K562 (cell line): ENCODE data around the gene SUV39H2. TPM values are rescaled to one million over a fixed set of nuclear protein-coding genes. Genes with fewer than 3 reads are reported as not detected.

Source experiments
- BCOR ChIP-seq: fragments of 450-650 bp; IDR thresholded peaks from 2 replicates; pipeline ENCODE4 v1.6.1; 2016
- CBFA2T3 ChIP-seq: fragments of 450-650 bp; IDR thresholded peaks from 2 replicates; pipeline ENCODE4 v1.6.1; 2017
- ELF4 ChIP-seq: fragments of 450-650 bp; formaldehyde crosslinking; IDR thresholded peaks from 2 replicates; pipeline ENCODE4 v1.4.0; 2022; ENCODE audit warnings: missing genetic modification characterization
- ETV1 ChIP-seq: fragments of 450-650 bp; conservative IDR thresholded peaks from 2 replicates; pipeline ENCODE4 v1.6.1; 2016; ENCODE audit warnings: missing genetic modification characterization, control low read depth, low read depth, missing compliant biosample characterization
- JUNB ChIP-seq: fragments of 450-650 bp; formaldehyde crosslinking; conservative IDR thresholded peaks from 2 replicates; pipeline ENCODE4 v1.4.0; 2020; ENCODE audit warnings: mild to moderate bottlenecking
- NFIC ChIP-seq: fragments of 450-650 bp; IDR thresholded peaks from 2 replicates; pipeline ENCODE4 v1.6.1; 2017; ENCODE audit warnings: mild to moderate bottlenecking, inconsistent platforms
- PHF20 ChIP-seq: fragments of 450-650 bp; IDR thresholded peaks from 2 replicates; pipeline ENCODE4 v1.6.1; 2018; ENCODE audit not compliant: partially characterized antibody
- POLR2AphosphoS2 ChIP-seq: IDR thresholded peaks from 2 replicates; pipeline ENCODE4 v1.6.1; 2012; ENCODE audit warnings: low read length, improper control_type of control experiment
- SPI1 ChIP-seq: IDR thresholded peaks from 2 replicates; pipeline ENCODE4 v1.6.1; 2011; ENCODE audit warnings: low read depth, low read length, control low read depth, borderline replicate concordance
- TCF7L2 ChIP-seq: fragments of 150-350 bp; IDR thresholded peaks from 2 replicates; pipeline ENCODE4 v1.6.1; 2016; ENCODE audit warnings: low read depth, mild to moderate bottlenecking, low read length, moderate library complexity
- ZFP36 ChIP-seq: fragments of 150-350 bp; IDR thresholded peaks from 2 replicates; pipeline ENCODE4 v1.6.1; 2018; ENCODE audit warnings: low read length, low read depth; ENCODE audit not compliant: partially characterized antibody
- ZNF175 ChIP-seq: fragments of 200-800 bp; sonication (Bioruptor generic); IDR thresholded peaks from 2 replicates; pipeline ENCODE4 v1.6.1; 2016; ENCODE audit warnings: low read depth, mild to moderate bottlenecking, missing genetic modification characterization, missing compliant biosample characterization
- polyA plus RNA-seq, 8 experiments: library from polyadenylated mRNA; depleted of rRNA in 4 of 8; stranded (reverse) in 5 of 8; unstranded in 3 of 8; fragments of >200 nt; fragmentation: Nextera tagmentation in 2 of 8; fragmentation: Illumina TruSeq in 1 of 8; extraction: Ambion mirVana in 2 of 8; extraction: Trizol in 1 of 8; gene quantifications; 2 replicates each; pipeline versions ENCODE4 v1.2.1 to v1.2.3, GENCODE V29; 2011 to 2014; ENCODE audit warnings: inconsistent platforms in 1 of 8, missing spikeins in 1 of 8
- total RNA-seq, 7 experiments: library from RNA; depleted of rRNA in 6 of 7; stranded (reverse); fragments of >200 nt in 6 of 7; fragmentation: Illumina TruSeq in 2 of 7; extraction: Trizol in 2 of 7; gene quantifications; 2 replicates each; pipeline versions ENCODE4 v1.2.1 to v1.2.3, GENCODE V29; 2011 to 2021; ENCODE audit warnings: low replicate concordance in 1 of 7
- TF ChIP-seq, protein P1 (sequence below), 2 experiments: fragments of 450-650 bp in 1 of 2; sonication (generic) in 1 of 2; formaldehyde crosslinking in 1 of 2; IDR thresholded peaks; 2 replicates each; pipeline versions ENCODE4 v1.7.1 to v1.9.0; 2016 to 2022; ENCODE audit warnings: inconsistent platforms in 1 of 2, mild to moderate bottlenecking in 1 of 2, missing genetic modification reagents in 1 of 2
- TF ChIP-seq, protein P2 (sequence below): fragments of 450-650 bp; conservative IDR thresholded peaks from 2 replicates; pipeline ENCODE4 v1.6.1; 2016; ENCODE audit warnings: missing genetic modification characterization, low read depth, mild to moderate bottlenecking, missing compliant biosample characterization, moderate library complexity
- TF ChIP-seq, protein P3 (sequence below): sonication (generic); formaldehyde crosslinking; IDR thresholded peaks from 2 replicates; pipeline ENCODE4 v1.8.0; 2022; ENCODE audit warnings: mild to moderate bottlenecking, missing genetic modification reagents

SUV39H2 gene
- total and polyA plus RNA-seq, 9 of the 15 experiments (the other 6 are each of a cell fraction or from before 2014, with no cell fraction given) = 24.1 to 54.3 (median 41.3) TPM

DNA sequence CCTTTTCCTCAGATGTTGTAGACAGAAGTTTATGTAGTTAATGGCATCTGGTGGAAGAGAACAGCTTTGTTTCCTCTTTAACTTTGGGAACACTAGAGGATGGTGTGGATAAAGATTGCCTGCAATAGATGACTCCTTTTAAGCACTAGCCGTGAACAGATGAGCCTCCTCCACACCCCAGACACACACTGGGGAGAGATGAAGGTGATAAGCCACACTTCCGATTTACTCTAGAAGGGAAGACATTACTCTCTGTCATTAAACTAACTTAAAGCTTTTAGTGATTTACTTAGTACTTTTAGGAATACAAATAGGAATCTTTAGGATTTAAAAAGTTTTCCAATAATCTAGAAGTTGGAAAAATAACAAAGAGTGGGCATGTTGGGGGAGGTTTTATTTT lies 33.7 kb upstream of the SUV39H2 start (continued):
- TF ChIP-seq NFIC (no peak), PHF20 (no peak), ELF4 (CRISPR knock-in tag) (no peak), POLR2AphosphoS2 (no peak), BCOR (no peak), JUNB (CRISPR knock-in tag) (no peak), ZNF175 (CRISPR knock-in tag) (no peak), CBFA2T3 (peak; percentile 56), ETV1 (tag) (peak; percentile 78), TCF7L2 (no peak), ZFP36 (peak; percentile 37), SPI1 (no peak)
- TF ChIP-seq, protein P1, sequence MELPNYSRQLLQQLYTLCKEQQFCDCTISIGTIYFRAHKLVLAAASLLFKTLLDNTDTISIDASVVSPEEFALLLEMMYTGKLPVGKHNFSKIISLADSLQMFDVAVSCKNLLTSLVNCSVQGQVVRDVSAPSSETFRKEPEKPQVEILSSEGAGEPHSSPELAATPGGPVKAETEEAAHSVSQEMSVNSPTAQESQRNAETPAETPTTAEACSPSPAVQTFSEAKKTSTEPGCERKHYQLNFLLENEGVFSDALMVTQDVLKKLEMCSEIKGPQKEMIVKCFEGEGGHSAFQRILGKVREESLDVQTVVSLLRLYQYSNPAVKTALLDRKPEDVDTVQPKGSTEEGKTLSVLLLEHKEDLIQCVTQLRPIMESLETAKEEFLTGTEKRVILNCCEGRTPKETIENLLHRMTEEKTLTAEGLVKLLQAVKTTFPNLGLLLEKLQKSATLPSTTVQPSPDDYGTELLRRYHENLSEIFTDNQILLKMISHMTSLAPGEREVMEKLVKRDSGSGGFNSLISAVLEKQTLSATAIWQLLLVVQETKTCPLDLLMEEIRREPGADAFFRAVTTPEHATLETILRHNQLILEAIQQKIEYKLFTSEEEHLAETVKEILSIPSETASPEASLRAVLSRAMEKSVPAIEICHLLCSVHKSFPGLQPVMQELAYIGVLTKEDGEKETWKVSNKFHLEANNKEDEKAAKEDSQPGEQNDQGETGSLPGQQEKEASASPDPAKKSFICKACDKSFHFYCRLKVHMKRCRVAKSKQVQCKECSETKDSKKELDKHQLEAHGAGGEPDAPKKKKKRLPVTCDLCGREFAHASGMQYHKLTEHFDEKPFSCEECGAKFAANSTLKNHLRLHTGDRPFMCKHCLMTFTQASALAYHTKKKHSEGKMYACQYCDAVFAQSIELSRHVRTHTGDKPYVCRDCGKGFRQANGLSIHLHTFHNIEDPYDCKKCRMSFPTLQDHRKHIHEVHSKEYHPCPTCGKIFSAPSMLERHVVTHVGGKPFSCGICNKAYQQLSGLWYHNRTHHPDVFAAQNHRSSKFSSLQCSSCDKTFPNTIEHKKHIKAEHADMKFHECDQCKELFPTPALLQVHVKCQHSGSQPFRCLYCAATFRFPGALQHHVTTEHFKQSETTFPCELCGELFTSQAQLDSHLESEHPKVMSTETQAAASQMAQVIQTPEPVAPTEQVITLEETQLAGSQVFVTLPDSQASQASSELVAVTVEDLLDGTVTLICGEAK (IDR thresholded peaks at IDR 0.05) = no peak
- TF ChIP-seq, protein P1 (CRISPR knock-in tag; IDR thresholded peaks at IDR 0.05) = no peak
- TF ChIP-seq, protein P2, sequence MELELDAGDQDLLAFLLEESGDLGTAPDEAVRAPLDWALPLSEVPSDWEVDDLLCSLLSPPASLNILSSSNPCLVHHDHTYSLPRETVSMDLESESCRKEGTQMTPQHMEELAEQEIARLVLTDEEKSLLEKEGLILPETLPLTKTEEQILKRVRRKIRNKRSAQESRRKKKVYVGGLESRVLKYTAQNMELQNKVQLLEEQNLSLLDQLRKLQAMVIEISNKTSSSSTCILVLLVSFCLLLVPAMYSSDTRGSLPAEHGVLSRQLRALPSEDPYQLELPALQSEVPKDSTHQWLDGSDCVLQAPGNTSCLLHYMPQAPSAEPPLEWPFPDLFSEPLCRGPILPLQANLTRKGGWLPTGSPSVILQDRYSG (tag) = no peak
- TF ChIP-seq, protein P3, sequence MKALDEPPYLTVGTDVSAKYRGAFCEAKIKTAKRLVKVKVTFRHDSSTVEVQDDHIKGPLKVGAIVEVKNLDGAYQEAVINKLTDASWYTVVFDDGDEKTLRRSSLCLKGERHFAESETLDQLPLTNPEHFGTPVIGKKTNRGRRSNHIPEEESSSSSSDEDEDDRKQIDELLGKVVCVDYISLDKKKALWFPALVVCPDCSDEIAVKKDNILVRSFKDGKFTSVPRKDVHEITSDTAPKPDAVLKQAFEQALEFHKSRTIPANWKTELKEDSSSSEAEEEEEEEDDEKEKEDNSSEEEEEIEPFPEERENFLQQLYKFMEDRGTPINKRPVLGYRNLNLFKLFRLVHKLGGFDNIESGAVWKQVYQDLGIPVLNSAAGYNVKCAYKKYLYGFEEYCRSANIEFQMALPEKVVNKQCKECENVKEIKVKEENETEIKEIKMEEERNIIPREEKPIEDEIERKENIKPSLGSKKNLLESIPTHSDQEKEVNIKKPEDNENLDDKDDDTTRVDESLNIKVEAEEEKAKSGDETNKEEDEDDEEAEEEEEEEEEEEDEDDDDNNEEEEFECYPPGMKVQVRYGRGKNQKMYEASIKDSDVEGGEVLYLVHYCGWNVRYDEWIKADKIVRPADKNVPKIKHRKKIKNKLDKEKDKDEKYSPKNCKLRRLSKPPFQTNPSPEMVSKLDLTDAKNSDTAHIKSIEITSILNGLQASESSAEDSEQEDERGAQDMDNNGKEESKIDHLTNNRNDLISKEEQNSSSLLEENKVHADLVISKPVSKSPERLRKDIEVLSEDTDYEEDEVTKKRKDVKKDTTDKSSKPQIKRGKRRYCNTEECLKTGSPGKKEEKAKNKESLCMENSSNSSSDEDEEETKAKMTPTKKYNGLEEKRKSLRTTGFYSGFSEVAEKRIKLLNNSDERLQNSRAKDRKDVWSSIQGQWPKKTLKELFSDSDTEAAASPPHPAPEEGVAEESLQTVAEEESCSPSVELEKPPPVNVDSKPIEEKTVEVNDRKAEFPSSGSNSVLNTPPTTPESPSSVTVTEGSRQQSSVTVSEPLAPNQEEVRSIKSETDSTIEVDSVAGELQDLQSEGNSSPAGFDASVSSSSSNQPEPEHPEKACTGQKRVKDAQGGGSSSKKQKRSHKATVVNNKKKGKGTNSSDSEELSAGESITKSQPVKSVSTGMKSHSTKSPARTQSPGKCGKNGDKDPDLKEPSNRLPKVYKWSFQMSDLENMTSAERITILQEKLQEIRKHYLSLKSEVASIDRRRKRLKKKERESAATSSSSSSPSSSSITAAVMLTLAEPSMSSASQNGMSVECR (CRISPR knock-in tag) = no peak
